Measurements from ENCODE around the gene ILK. TPM values are rescaled to one million over a fixed set of nuclear protein-coding genes. Genes with fewer than 3 reads are reported as not detected.

The ILK gene
- total RNA-seq, 2 donors from 2014 or later = 125 to 136 TPM

GRCh38 chr11:6598555-6598954 is 5.0 kb upstream of the ILK start:
- H3K9me3 ChIP-seq (ENCODE audit: control insufficient read depth, low read length) = no peaks in the 10 kb centered on the region
- Mint-ChIP-seq H3K4me3 (no peak overlapping the region), H3K27me3 (ENCODE audit: insufficient read depth) (no peaks in the 10 kb centered on the region), H3K27ac (no peak overlapping the region), H3K36me3 (ENCODE audit: low read depth) (peaks cover 19% of the 10 kb centered on the region), H3K4me1 (no peaks in the 10 kb centered on the region), H3K9me3 (no peaks in the 10 kb centered on the region)
- no peak overlapping the region for H3K27ac ChIP-seq (ENCODE audit: low read depth, low read length)
- 92 to 100% methylated on average over 3 of the region's 3 CpGs for WGBS, 2 experiments (ENCODE audit: insufficient coverage in 1 of 2, insufficient read length in 1 of 2)
- H3K9ac ChIP-seq (ENCODE audit: extremely low read depth, low read length, poor library complexity, severe bottlenecking) = no peak overlapping the region
- TF ChIP-seq CTCF (conservative IDR thresholded peaks at IDR 0.05) = no peak
- H3K27me3 ChIP-seq (ENCODE audit: control insufficient read depth, insufficient read depth, low read length, poor library complexity, severe bottlenecking) = no peaks in the 10 kb centered on the region
- H3K4me1 ChIP-seq (ENCODE audit: control insufficient read depth, insufficient read depth, low read length) = no peaks in the 10 kb centered on the region
- peaks cover 53% of the 10 kb centered on the region for H3K36me3 ChIP-seq (ENCODE audit: control insufficient read depth, insufficient read depth, low read length)
- H3K4me3 ChIP-seq (ENCODE audit: low read length) = no peak overlapping the region
- peak; percentile 15 for DNase-seq

GRCh38 chr11:6599449-6599848 is 4.1 kb upstream of the ILK start:
- DNase-seq = peak; percentile 5
- 77 to 100% methylated on average over 1 of the region's 1 CpG for WGBS, 2 experiments (ENCODE audit: insufficient coverage in 1 of 2, insufficient read length in 1 of 2)
- Histone ChIP-seq H3K36me3 (ENCODE audit: control insufficient read depth, insufficient read depth, low read length) (peaks cover 46% of the 10 kb centered on the region), H3K27ac (ENCODE audit: low read depth, low read length) (no peak overlapping the region), H3K4me3 (ENCODE audit: low read length) (no peak overlapping the region), H3K4me1 (ENCODE audit: control insufficient read depth, insufficient read depth, low read length) (no peaks in the 10 kb centered on the region), H3K9ac (ENCODE audit: extremely low read depth, low read length, poor library complexity, severe bottlenecking) (no peak overlapping the region), H3K27me3 (ENCODE audit: control insufficient read depth, insufficient read depth, low read length, poor library complexity, severe bottlenecking) (no peaks in the 10 kb centered on the region), H3K9me3 (ENCODE audit: control insufficient read depth, low read length) (no peaks in the 10 kb centered on the region)
- no peak overlapping the region for H3K27ac Mint-ChIP-seq
- H3K27me3 Mint-ChIP-seq (ENCODE audit: insufficient read depth) = no peaks in the 10 kb centered on the region
- H3K36me3 Mint-ChIP-seq (ENCODE audit: low read depth) = peaks cover 18% of the 10 kb centered on the region
- no peaks in the 10 kb centered on the region for H3K4me1 Mint-ChIP-seq
- TF ChIP-seq CTCF (conservative IDR thresholded peaks at IDR 0.05) = no peak
- H3K4me3 Mint-ChIP-seq = no peak overlapping the region
- no peaks in the 10 kb centered on the region for H3K9me3 Mint-ChIP-seq

- WGBS, 2 experiments (ENCODE audit: insufficient coverage in 1 of 2, insufficient read length in 1 of 2) = 95 to 100% methylated on average over 2 of the region's 2 CpGs
- Mint-ChIP-seq H3K9me3 (no peaks in the 10 kb centered on the region), H3K4me3 (no peak overlapping the region), H3K27me3 (ENCODE audit: insufficient read depth) (no peaks in the 10 kb centered on the region), H3K4me1 (no peaks in the 10 kb centered on the region), H3K27ac (no peak overlapping the region), H3K36me3 (ENCODE audit: low read depth) (peaks cover 17% of the 10 kb centered on the region)
- Histone ChIP-seq H3K27me3 (ENCODE audit: control insufficient read depth, insufficient read depth, low read length, poor library complexity, severe bottlenecking) (no peaks in the 10 kb centered on the region), H3K4me3 (ENCODE audit: low read length) (no peak overlapping the region), H3K27ac (ENCODE audit: low read depth, low read length) (no peak overlapping the region), H3K36me3 (ENCODE audit: control insufficient read depth, insufficient read depth, low read length) (peaks cover 43% of the 10 kb centered on the region), H3K9me3 (ENCODE audit: control insufficient read depth, low read length) (no peaks in the 10 kb centered on the region), H3K4me1 (ENCODE audit: control insufficient read depth, insufficient read depth, low read length) (no peaks in the 10 kb centered on the region), H3K9ac (ENCODE audit: extremely low read depth, low read length, poor library complexity, severe bottlenecking) (no peak overlapping the region)
- TF ChIP-seq CTCF (conservative IDR thresholded peaks at IDR 0.05) = no peak
- DNase-seq = peak; percentile 20
These were observed 3.6 kb upstream of the ILK start for GRCh38 chr11:6599881-6600390.

Data from endodermal cell (in vitro differentiated cells).